Keratinocyte (primary cell): ENCODE data around the gene FANCB. TPM values are rescaled to one million over a fixed set of nuclear protein-coding genes. Genes with fewer than 3 reads are reported as not detected.

Experiments used
- DNase-seq: peaks from one replicate; pipeline ENCODE4 v3.0.0-alpha.2; 2011; ENCODE audit warnings: low read depth, missing footprints, low spot score
- FAIRE-seq: peaks from 2 replicates; lab custom pipeline; 2011; peaks lifted over from hg19 to GRCh38; lab: Jason Lieb, UNC
- H2AFZ ChIP-seq: 2 replicates; pipeline ENCODE4 v1.6.0; 2012; ENCODE audit warnings: low read length, control low read depth, inconsistent platforms; ENCODE audit not compliant: control insufficient read depth
- H3K27ac ChIP-seq: 2 replicates; pipeline ENCODE4 v1.5.1; 2011; ENCODE audit warnings: low read length; ENCODE audit not compliant: control insufficient read depth, insufficient read depth
- H3K27me3 ChIP-seq: 3 replicates; pipeline ENCODE4 v1.6.0; 2011; ENCODE audit warnings: low read length; ENCODE audit not compliant: control insufficient read depth, insufficient read depth; ENCODE audit errors: extremely low read depth
- H3K36me3 ChIP-seq, 2 experiments: 2 replicates in 1 of 2; 3 replicates in 1 of 2; pipeline ENCODE4 v1.5.1; 2011; ENCODE audit warnings: low read length in 2 of 2, mild to moderate bottlenecking in 1 of 2; ENCODE audit not compliant: control insufficient read depth in 2 of 2, insufficient read depth in 2 of 2; ENCODE audit errors: extremely low read depth in 1 of 2
- H3K4me1 ChIP-seq: 3 replicates; pipeline ENCODE4 v1.5.1; 2011; ENCODE audit warnings: low read length; ENCODE audit not compliant: control insufficient read depth, insufficient read depth; ENCODE audit errors: extremely low read depth
- H3K4me2 ChIP-seq: 3 replicates; pipeline ENCODE4 v1.6.0; 2011; ENCODE audit warnings: low read depth, low read length; ENCODE audit not compliant: control insufficient read depth, insufficient read depth; ENCODE audit errors: extremely low read depth
- H3K4me3 ChIP-seq, 3 experiments: fragments of 200-600 bp in 1 of 3; sonication (generic) in 1 of 3; 2 replicates in 2 of 3; 3 replicates in 1 of 3; pipeline ENCODE4 v1.5.1; 2011 to 2016; ENCODE audit warnings: low read length in 3 of 3, mild to moderate bottlenecking in 3 of 3, control low read depth in 2 of 3, inconsistent platforms in 1 of 3, low read depth in 1 of 3, mixed read lengths in 1 of 3, mixed run types in 1 of 3, moderate library complexity in 1 of 3; ENCODE audit not compliant: control insufficient read depth in 2 of 3, insufficient read depth in 2 of 3; ENCODE audit errors: extremely low read depth in 1 of 3
- H3K79me2 ChIP-seq: 2 replicates; pipeline ENCODE4 v1.6.0; 2012; ENCODE audit warnings: low read length; ENCODE audit not compliant: control insufficient read depth, insufficient read depth
- H3K9ac ChIP-seq: 3 replicates; pipeline ENCODE4 v1.6.0; 2011; ENCODE audit warnings: low read length; ENCODE audit not compliant: control insufficient read depth, insufficient read depth; ENCODE audit errors: extremely low read depth
- H3K9me1 ChIP-seq: 3 replicates; pipeline ENCODE4 v1.6.0; 2011; ENCODE audit warnings: low read length; ENCODE audit not compliant: control insufficient read depth, insufficient read depth; ENCODE audit errors: extremely low read depth
- H3K9me3 ChIP-seq: 2 replicates; pipeline ENCODE4 v1.5.1; 2012; ENCODE audit warnings: low read depth, low read length; ENCODE audit not compliant: control insufficient read depth
- H4K20me1 ChIP-seq: 3 replicates; pipeline ENCODE4 v1.6.0; 2011; ENCODE audit warnings: low read length; ENCODE audit not compliant: control insufficient read depth, insufficient read depth; ENCODE audit errors: extremely low read depth
- EZH2 ChIP-seq: IDR thresholded peaks from one replicate; pipeline ENCODE4 v1.6.1; 2012; ENCODE audit warnings: inconsistent platforms, mild to moderate bottlenecking, low read length, moderate library complexity
- dilution Hi-C: fragments of 300-500 bp; cut with MboI; formaldehyde crosslinking; loops from one replicate; pipeline ENCODE4 v1.7.0; 2020; ENCODE audit warnings: low sequenced_read_pairs; ENCODE audit not compliant: extremely low pct_ligation_motif_present
- polyA plus RNA-seq, 5 experiments: library from polyadenylated mRNA; depleted of rRNA in 3 of 5; stranded (reverse) in 3 of 5; stranded (forward) in 1 of 5; unstranded in 1 of 5; fragments of >200 nt; gene quantifications; 1 replicate in 1 of 5; 2 replicates in 3 of 5; 3 replicates in 1 of 5; pipeline versions ENCODE4 v1.2.1 to v1.2.3, GENCODE V29; 2011 to 2012; ENCODE audit warnings: missing spikeins in 2 of 5, low read depth in 1 of 5, low replicate concordance in 1 of 5
- TF ChIP-seq, protein P1 (sequence below), 3 experiments: IDR thresholded peaks in 1 of 3; conservative IDR thresholded peaks in 1 of 3; optimal IDR thresholded peaks in 1 of 3; 2 replicates in 2 of 3; 3 replicates in 1 of 3; pipeline versions ENCODE3 to v1.5.1; 2011; ENCODE audit warnings: low read length in 3 of 3, mild to moderate bottlenecking in 3 of 3, moderate library complexity in 2 of 3, control low read depth in 1 of 3, inconsistent platforms in 1 of 3; ENCODE audit not compliant: insufficient read depth in 2 of 3; ENCODE audit errors: extremely low read depth in 1 of 3

Gene FANCB
- polyA plus RNA-seq, 1 donor (not counting 4 experiments of a cell fraction or from before 2014, with no cell fraction given): 3.9 TPM

DNA sequence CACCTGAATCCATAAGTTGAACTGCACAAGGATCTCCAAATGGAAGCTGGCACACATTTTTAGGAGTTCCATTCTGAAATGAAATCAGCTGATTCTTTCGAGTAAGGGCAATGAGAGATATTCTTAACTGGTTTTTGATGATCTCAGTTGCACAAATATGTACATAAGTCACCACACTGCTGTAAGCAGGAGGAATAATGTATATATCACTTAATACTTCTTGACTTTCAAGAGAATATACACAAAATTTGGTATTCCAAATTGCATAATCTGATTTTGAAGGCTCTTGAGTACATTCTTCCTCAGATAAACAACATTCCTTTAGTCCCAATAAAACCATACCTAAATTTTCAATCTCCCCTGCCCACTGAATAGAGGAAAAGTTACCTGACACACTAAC is 8.2 kb downstream of the FANCB start:
- dilution Hi-C loops: no loop called here
- no peak for DNase-seq

DNA sequence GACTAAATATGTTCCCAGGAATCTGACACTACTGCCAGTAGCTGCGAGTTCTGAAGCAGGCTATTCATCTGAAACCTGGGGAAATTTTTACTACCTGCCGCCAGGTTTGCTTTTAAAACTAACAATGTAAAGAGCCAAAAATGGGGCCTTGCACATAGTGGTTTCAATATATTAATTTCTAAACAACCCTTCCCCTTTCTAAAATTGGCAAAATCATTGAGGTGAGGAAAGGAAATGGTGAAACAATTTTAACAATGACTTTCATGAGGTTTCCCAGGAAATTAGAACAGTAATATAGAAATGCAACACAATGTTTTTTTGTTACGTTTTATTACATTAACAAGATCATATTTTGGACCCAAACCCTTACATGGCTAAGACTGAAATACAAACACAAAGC is 21.3 kb downstream of the FANCB start:
- no peak overlapping the region for H3K9ac ChIP-seq
- no peak overlapping the region for H3K4me3 ChIP-seq
- H4K20me1 ChIP-seq: no peaks in the 10 kb centered on the region
- no peaks in the 10 kb centered on the region for H3K9me1 ChIP-seq
- H3K79me2 ChIP-seq: no peaks in the 10 kb centered on the region
- no peaks in the 10 kb centered on the region for H3K36me3 ChIP-seq
- no peak overlapping the region for H3K4me2 ChIP-seq
- H2AFZ ChIP-seq: no peak overlapping the region
- FAIRE-seq (no peak), DNase-seq (no peak)
- H3K4me1 ChIP-seq: no peaks in the 10 kb centered on the region
- H3K27me3 ChIP-seq: no peaks in the 10 kb centered on the region
- dilution Hi-C loops: no loop called here
- TF ChIP-seq EZH2: no peak
- TF ChIP-seq, protein P1, sequence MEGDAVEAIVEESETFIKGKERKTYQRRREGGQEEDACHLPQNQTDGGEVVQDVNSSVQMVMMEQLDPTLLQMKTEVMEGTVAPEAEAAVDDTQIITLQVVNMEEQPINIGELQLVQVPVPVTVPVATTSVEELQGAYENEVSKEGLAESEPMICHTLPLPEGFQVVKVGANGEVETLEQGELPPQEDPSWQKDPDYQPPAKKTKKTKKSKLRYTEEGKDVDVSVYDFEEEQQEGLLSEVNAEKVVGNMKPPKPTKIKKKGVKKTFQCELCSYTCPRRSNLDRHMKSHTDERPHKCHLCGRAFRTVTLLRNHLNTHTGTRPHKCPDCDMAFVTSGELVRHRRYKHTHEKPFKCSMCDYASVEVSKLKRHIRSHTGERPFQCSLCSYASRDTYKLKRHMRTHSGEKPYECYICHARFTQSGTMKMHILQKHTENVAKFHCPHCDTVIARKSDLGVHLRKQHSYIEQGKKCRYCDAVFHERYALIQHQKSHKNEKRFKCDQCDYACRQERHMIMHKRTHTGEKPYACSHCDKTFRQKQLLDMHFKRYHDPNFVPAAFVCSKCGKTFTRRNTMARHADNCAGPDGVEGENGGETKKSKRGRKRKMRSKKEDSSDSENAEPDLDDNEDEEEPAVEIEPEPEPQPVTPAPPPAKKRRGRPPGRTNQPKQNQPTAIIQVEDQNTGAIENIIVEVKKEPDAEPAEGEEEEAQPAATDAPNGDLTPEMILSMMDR (optimal IDR thresholded peaks at IDR 0.05 in 1 of 3, IDR thresholded peaks at IDR 0.05 in 1 of 3, conservative IDR thresholded peaks at IDR 0.05 in 1 of 3; ENCODE audit: extremely low read depth in 1 of 3, insufficient read depth in 2 of 3, low read length in 3 of 3): no peak
- no peaks in the 10 kb centered on the region for H3K9me3 ChIP-seq
- H3K27ac ChIP-seq: no peak overlapping the region

More for the DNA sequence above, 8.2 kb downstream of the FANCB start:
- TF ChIP-seq, protein P1 (optimal IDR thresholded peaks at IDR 0.05 in 1 of 3, IDR thresholded peaks at IDR 0.05 in 1 of 3, conservative IDR thresholded peaks at IDR 0.05 in 1 of 3; ENCODE audit: extremely low read depth in 1 of 3, insufficient read depth in 2 of 3, low read length in 3 of 3): no peak
- TF ChIP-seq EZH2: no peak
- Histone ChIP-seq H3K27me3 (no peaks in the 10 kb centered on the region), H3K9ac (no peak overlapping the region), H3K27ac (no peak overlapping the region), H3K4me2 (no peak overlapping the region), H3K9me1 (no peaks in the 10 kb centered on the region), H3K36me3 (no peaks in the 10 kb centered on the region), H3K9me3 (no peaks in the 10 kb centered on the region), H3K4me3 (no peak overlapping the region), H4K20me1 (no peaks in the 10 kb centered on the region), H2AFZ (no peak overlapping the region), H3K4me1 (no peaks in the 10 kb centered on the region), H3K79me2 (peaks cover 13% of the 10 kb centered on the region)
- no peak for FAIRE-seq
